OCI-LY1 (cell line): ENCODE results near the gene C1orf87.

Experiments
- H2AFZ ChIP-seq: fragments of 200-600 bp; sonication (generic), shearing (Covaris generic); 2 replicates; pipeline ENCODE4 v1.6.0; 2014; ENCODE audit warnings: antibody characterized with exemption, mild to moderate bottlenecking, low read length
- H3F3A ChIP-seq: fragments of 200-600 bp; sonication (generic), shearing (Covaris generic); 2 replicates; pipeline ENCODE4 v1.6.0; 2014; ENCODE audit warnings: mild to moderate bottlenecking, antibody characterized with exemption, low read length, moderate library complexity; ENCODE audit not compliant: insufficient read depth
- H3K27ac ChIP-seq: fragments of 200-600 bp; sonication (generic); 2 replicates; pipeline ENCODE4 v1.5.1; 2014; ENCODE audit warnings: low read length, mixed run types, mild to moderate bottlenecking, low read depth; ENCODE audit not compliant: poor library complexity, severe bottlenecking
- H3K27me3 ChIP-seq: fragments of 200-600 bp; sonication (generic); 2 replicates; pipeline ENCODE4 v1.6.0; 2014; ENCODE audit warnings: antibody characterized with exemption, mild to moderate bottlenecking, low read length, moderate library complexity; ENCODE audit not compliant: insufficient read depth
- H3K36me3 ChIP-seq: fragments of 200-600 bp; sonication (generic); 2 replicates; pipeline ENCODE4 v1.6.1; 2014; ENCODE audit warnings: mild to moderate bottlenecking, antibody characterized with exemption, low read length, moderate library complexity, mixed read lengths; ENCODE audit not compliant: insufficient read depth
- H3K4me1 ChIP-seq: fragments of 200-600 bp; sonication (generic); 2 replicates; pipeline ENCODE4 v1.5.1; 2014; ENCODE audit warnings: mild to moderate bottlenecking, low read length, moderate library complexity; ENCODE audit not compliant: insufficient read depth, severe bottlenecking
- H3K4me2 ChIP-seq: fragments of 200-600 bp; sonication (generic), shearing (Covaris generic); 2 replicates; pipeline ENCODE4 v1.6.1; 2014; ENCODE audit warnings: low read length
- H3K4me3 ChIP-seq: fragments of 200-600 bp; sonication (generic); 2 replicates; pipeline ENCODE4 v1.5.1; 2014; ENCODE audit warnings: low read length, low read depth, mild to moderate bottlenecking, mixed read lengths; ENCODE audit not compliant: poor library complexity, severe bottlenecking
- H3K79me2 ChIP-seq: fragments of 200-600 bp; shearing (Covaris generic); 2 replicates; pipeline ENCODE4 v1.6.1; 2016; ENCODE audit warnings: mixed run types, low read length, mixed read lengths; ENCODE audit not compliant: insufficient read depth
- H3K9ac ChIP-seq: fragments of 200-600 bp; sonication (generic), shearing (Covaris generic); 2 replicates; pipeline ENCODE4 v1.6.1; 2014; ENCODE audit warnings: mild to moderate bottlenecking, low read length, mixed read lengths
- H3K9me2 ChIP-seq: fragments of 200-600 bp; sonication (generic), shearing (Covaris generic); 2 replicates; pipeline ENCODE4 v1.6.1; 2014; ENCODE audit warnings: low read depth, mild to moderate bottlenecking, low read length, mixed read lengths
- H3K9me3 ChIP-seq: fragments of 200-600 bp; shearing (Covaris generic); 2 replicates; pipeline ENCODE4 v1.6.1; 2014; ENCODE audit warnings: low read length, mixed read lengths
- H4K20me1 ChIP-seq: fragments of 200-600 bp; sonication (generic), shearing (Covaris generic); 2 replicates; pipeline ENCODE4 v1.6.0; 2016; ENCODE audit warnings: mild to moderate bottlenecking, low read length; ENCODE audit not compliant: insufficient read depth
- EZH2 ChIP-seq: fragments of 200-600 bp; sonication (generic), shearing (Covaris generic); IDR thresholded peaks from 2 replicates; pipeline ENCODE4 v1.8.0; 2017; ENCODE audit warnings: borderline replicate concordance, mixed run types, mild to moderate bottlenecking, antibody characterized with exemption, low read length, moderate library complexity, mixed read lengths
- TF ChIP-seq, protein P1 (sequence below): fragments of 200-600 bp; sonication (generic), shearing (Covaris generic); IDR thresholded peaks from 2 replicates; pipeline ENCODE4 v1.5.1; 2017; ENCODE audit warnings: mild to moderate bottlenecking, antibody characterized with exemption, low read length, moderate library complexity, mixed read lengths

Gene C1orf87

DNA sequence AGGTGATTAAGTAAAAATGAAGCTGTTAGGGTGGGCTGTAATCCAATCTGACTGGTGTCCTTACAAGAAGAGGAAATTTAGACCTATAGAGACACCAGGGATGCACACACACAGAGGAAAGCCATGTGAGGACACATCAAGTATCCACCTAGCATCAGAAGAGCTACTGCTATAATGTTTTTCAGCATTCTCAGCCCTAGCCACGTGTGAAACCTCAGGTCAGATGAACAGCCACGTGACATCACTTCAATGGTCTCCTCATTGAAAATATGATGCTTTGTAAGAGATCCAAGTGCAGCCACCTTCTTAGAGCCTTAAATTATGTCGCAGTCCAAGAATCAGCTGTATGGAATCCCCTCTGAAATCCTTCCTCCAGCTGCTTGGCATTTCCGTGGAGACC is 65.1 kb downstream of the C1orf87 start:
- no peak for TF ChIP-seq EZH2
- TF ChIP-seq, protein P1, sequence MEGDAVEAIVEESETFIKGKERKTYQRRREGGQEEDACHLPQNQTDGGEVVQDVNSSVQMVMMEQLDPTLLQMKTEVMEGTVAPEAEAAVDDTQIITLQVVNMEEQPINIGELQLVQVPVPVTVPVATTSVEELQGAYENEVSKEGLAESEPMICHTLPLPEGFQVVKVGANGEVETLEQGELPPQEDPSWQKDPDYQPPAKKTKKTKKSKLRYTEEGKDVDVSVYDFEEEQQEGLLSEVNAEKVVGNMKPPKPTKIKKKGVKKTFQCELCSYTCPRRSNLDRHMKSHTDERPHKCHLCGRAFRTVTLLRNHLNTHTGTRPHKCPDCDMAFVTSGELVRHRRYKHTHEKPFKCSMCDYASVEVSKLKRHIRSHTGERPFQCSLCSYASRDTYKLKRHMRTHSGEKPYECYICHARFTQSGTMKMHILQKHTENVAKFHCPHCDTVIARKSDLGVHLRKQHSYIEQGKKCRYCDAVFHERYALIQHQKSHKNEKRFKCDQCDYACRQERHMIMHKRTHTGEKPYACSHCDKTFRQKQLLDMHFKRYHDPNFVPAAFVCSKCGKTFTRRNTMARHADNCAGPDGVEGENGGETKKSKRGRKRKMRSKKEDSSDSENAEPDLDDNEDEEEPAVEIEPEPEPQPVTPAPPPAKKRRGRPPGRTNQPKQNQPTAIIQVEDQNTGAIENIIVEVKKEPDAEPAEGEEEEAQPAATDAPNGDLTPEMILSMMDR = no peak
- Histone ChIP-seq H3K9me3 (no peaks in the 10 kb centered on the region), H4K20me1 (no peaks in the 10 kb centered on the region), H2AFZ (no peak overlapping the region), H3K4me3 (no peak overlapping the region), H3K9ac (no peak overlapping the region), H3K4me2 (no peak overlapping the region), H3K36me3 (no peaks in the 10 kb centered on the region), H3K27me3 (no peaks in the 10 kb centered on the region), H3F3A (no peaks in the 10 kb centered on the region), H3K79me2 (no peaks in the 10 kb centered on the region), H3K27ac (no peak overlapping the region), H3K9me2 (no peaks in the 10 kb centered on the region), H3K4me1 (no peaks in the 10 kb centered on the region)

DNA sequence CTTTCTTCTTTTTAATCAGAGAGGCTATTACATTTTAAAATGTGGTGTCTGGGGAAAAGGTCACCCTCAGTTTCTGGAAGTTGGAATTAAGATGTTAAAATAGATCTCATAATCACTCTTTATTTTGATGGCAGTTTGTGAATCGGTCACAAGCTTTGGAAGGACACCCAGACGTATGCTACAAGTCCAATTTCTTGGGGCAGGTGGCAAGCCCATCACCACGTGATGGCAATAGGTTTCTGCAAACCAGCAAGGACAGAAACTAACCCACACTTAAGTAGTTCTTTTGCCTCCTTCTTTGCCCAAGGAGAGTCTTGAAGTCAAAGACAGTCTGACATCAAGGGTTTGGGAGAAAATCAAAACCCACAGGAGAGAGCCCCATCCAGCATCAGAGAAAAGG is 72.9 kb downstream of the C1orf87 start:
- H4K20me1 ChIP-seq = no peaks in the 10 kb centered on the region
- H3K36me3 ChIP-seq = no peaks in the 10 kb centered on the region
- no peaks in the 10 kb centered on the region for H3K9me2 ChIP-seq
- H3K9ac ChIP-seq = no peak overlapping the region
- H3K79me2 ChIP-seq = no peaks in the 10 kb centered on the region
- H3K4me1 ChIP-seq = no peaks in the 10 kb centered on the region
- no peaks in the 10 kb centered on the region for H3K27me3 ChIP-seq
- no peak overlapping the region for H3K27ac ChIP-seq
- no peaks in the 10 kb centered on the region for H3K9me3 ChIP-seq
- no peak overlapping the region for H3K4me2 ChIP-seq
- no peak overlapping the region for H2AFZ ChIP-seq
- TF ChIP-seq, protein P1 = no peak
- TF ChIP-seq EZH2 = no peak
- H3F3A ChIP-seq = no peaks in the 10 kb centered on the region
- no peak overlapping the region for H3K4me3 ChIP-seq

DNA sequence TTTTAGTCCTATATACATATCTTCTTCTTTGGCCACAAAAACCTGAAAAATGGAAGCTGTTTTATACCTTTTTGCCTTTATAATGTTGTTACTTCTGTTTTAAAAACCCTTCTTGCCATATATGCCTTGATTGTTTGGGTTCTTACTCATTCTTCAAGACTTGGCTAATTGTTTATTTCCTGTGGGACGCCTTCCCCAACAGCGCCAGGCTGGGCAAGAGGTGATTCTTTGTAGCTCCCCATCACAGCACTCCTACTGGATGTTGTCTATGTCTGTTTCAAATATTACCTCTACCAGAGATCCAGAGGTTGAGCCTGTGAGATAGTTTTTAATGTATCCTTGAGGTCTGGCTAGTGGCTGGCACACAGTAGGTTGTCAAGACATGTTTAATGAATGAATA is 73.8 kb downstream of the C1orf87 start:
- H3K36me3 ChIP-seq = no peaks in the 10 kb centered on the region
- H3K79me2 ChIP-seq = no peaks in the 10 kb centered on the region
- no peak overlapping the region for H3K9ac ChIP-seq
- no peaks in the 10 kb centered on the region for H4K20me1 ChIP-seq
- no peak overlapping the region for H3K4me3 ChIP-seq
- no peak overlapping the region for H3K27ac ChIP-seq
- no peaks in the 10 kb centered on the region for H3K4me1 ChIP-seq
- H3K27me3 ChIP-seq = no peaks in the 10 kb centered on the region
- no peak overlapping the region for H3K4me2 ChIP-seq
- H3K9me3 ChIP-seq = no peaks in the 10 kb centered on the region
- no peaks in the 10 kb centered on the region for H3K9me2 ChIP-seq
- H3F3A ChIP-seq = no peaks in the 10 kb centered on the region
- TF ChIP-seq, protein P1 = no peak
- TF ChIP-seq EZH2 = no peak
- H2AFZ ChIP-seq = no peak overlapping the region
